KMS-11 (cell line): Measurements from ENCODE around the gene CCDC82.

Experiments
- H2AFZ ChIP-seq: fragments of 200-600 bp; sonication (generic); 2 replicates; pipeline ENCODE4 v1.6.1; 2016; ENCODE audit warnings: antibody characterized with exemption, mixed run types, low read depth
- H3K27ac ChIP-seq: fragments of 200-600 bp; sonication (generic); 2 replicates; pipeline ENCODE4 v1.6.1; 2016; ENCODE audit warnings: mild to moderate bottlenecking, mixed run types
- H3K27me3 ChIP-seq: fragments of 200-600 bp; sonication (generic); 2 replicates; pipeline ENCODE4 v1.6.1; 2017; ENCODE audit warnings: mild to moderate bottlenecking, low read depth, mixed run types, moderate library complexity; ENCODE audit not compliant: insufficient read depth
- H3K36me3 ChIP-seq: fragments of 200-600 bp; sonication (generic); 2 replicates; pipeline ENCODE4 v1.6.1; 2017; ENCODE audit warnings: mild to moderate bottlenecking, mixed run types; ENCODE audit not compliant: insufficient read depth
- H3K4me1 ChIP-seq: fragments of 200-600 bp; sonication (generic); 2 replicates; pipeline ENCODE4 v1.6.1; 2016; ENCODE audit warnings: mild to moderate bottlenecking, low read depth, mixed run types; ENCODE audit not compliant: poor library complexity, severe bottlenecking
- H3K4me2 ChIP-seq: fragments of 200-600 bp; sonication (generic); 2 replicates; pipeline ENCODE4 v1.7.0; 2016; ENCODE audit warnings: mild to moderate bottlenecking, mixed run types
- H3K4me3 ChIP-seq: fragments of 200-600 bp; sonication (generic); IDR thresholded peaks from 2 replicates; pipeline ENCODE4 v1.6.1; 2017; ENCODE audit warnings: low read depth, low read length, mixed read lengths; ENCODE audit not compliant: insufficient read depth
- H3K79me2 ChIP-seq: fragments of 200-600 bp; sonication (generic); 2 replicates; pipeline ENCODE4 v1.6.1; 2016; ENCODE audit warnings: low read depth, mixed run types; ENCODE audit not compliant: insufficient read depth
- H3K9ac ChIP-seq: fragments of 200-600 bp; sonication (generic); 2 replicates; pipeline ENCODE4 v1.6.1; 2016; ENCODE audit warnings: mild to moderate bottlenecking, mixed run types
- H4K20me1 ChIP-seq: fragments of 200-600 bp; sonication (generic); 2 replicates; pipeline ENCODE4 v1.6.1; 2016; ENCODE audit warnings: mild to moderate bottlenecking, mixed run types; ENCODE audit not compliant: insufficient read depth
- TF ChIP-seq, protein P1 (sequence below): fragments of 200-600 bp; sonication (generic); conservative IDR thresholded peaks from 2 replicates; pipeline ENCODE4 v1.6.1; 2017; ENCODE audit warnings: low read depth, mild to moderate bottlenecking, antibody characterized with exemption, low read length, moderate library complexity, mixed read lengths

CCDC82 gene

DNA sequence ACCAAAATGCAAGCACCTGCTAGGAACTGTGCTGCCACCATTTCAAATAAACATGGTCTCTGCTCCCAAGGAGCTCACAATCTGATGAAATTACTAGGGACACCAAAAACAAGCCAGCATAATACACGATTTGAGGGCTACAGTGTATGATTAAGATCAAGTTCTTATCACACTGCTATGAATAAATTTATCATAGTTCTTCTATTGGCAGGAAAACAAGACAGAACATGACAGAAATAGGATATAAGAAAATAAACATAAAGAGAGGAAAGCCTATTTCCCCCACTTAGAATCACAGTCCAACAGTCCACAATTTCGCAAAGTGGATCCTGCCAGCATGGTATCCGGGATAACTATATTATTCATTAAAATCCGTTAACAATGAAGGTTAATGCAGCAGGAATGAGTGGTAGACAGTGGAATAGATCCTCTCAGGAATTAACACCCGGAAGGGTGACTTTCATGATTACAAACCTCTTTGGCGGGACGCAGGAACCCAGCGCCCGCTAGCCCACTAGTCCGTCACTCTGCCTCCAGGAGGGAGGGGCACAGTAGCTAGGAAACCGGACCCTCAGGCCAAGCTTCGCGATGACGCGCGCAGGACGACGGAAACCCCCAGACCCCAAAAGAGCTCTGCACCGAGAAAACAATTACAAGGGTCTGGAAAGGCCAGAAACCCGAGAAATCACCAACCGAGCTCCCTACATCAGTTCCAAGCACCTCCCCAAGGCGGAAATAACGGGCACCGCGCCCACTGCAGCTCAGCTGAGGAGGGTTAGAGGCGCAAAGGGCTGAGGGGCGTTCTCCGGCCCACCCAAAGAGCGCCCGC is 607 bp downstream of the CCDC82 start:
- Histone ChIP-seq H4K20me1 (no peaks in the 10 kb centered on the region), H3K4me3 (peak overlapping the region; percentile 53), H3K36me3 (no peaks in the 10 kb centered on the region), H3K4me2 (peak overlapping the region; percentile 71), H3K9ac (peak overlapping the region; percentile 53; the same call in 1 of the 2 replicates), H2AFZ (peak overlapping the region; percentile 85), H3K27ac (peak overlapping the region; percentile 44; the same call in 1 of the 2 replicates), H3K27me3 (no peaks in the 10 kb centered on the region), H3K4me1 (peaks cover 4% of the 10 kb centered on the region), H3K79me2 (no peaks in the 10 kb centered on the region)
- TF ChIP-seq, protein P1, sequence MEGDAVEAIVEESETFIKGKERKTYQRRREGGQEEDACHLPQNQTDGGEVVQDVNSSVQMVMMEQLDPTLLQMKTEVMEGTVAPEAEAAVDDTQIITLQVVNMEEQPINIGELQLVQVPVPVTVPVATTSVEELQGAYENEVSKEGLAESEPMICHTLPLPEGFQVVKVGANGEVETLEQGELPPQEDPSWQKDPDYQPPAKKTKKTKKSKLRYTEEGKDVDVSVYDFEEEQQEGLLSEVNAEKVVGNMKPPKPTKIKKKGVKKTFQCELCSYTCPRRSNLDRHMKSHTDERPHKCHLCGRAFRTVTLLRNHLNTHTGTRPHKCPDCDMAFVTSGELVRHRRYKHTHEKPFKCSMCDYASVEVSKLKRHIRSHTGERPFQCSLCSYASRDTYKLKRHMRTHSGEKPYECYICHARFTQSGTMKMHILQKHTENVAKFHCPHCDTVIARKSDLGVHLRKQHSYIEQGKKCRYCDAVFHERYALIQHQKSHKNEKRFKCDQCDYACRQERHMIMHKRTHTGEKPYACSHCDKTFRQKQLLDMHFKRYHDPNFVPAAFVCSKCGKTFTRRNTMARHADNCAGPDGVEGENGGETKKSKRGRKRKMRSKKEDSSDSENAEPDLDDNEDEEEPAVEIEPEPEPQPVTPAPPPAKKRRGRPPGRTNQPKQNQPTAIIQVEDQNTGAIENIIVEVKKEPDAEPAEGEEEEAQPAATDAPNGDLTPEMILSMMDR = no peak

DNA sequence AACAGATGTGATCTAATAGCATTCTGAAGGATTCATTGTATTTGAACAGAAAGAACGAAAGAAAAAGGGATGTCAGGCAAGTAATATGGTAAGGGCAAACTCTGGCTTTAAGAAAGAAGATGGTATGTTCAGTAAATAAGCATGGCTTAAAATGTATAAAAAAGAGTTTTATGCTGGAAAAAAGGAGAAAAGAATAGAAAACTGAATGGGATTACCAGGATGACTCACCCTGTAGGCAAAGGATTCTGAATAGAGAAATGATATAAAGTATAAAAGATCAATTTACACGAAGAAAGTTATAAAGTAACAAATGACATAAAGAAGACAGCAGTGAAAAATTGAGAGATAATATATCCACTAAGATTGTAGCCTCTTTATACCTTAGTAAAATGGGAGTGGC is 4.5 kb downstream of the CCDC82 start:
- Histone ChIP-seq H3K27ac (no peak overlapping the region), H3K9ac (no peak overlapping the region), H3K27me3 (no peaks in the 10 kb centered on the region), H3K36me3 (no peaks in the 10 kb centered on the region), H3K4me1 (no peaks in the 10 kb centered on the region), H3K79me2 (no peaks in the 10 kb centered on the region), H2AFZ (no peak overlapping the region), H3K4me3 (no peak overlapping the region), H4K20me1 (no peaks in the 10 kb centered on the region), H3K4me2 (no peak overlapping the region)
- TF ChIP-seq, protein P1 = no peak

DNA sequence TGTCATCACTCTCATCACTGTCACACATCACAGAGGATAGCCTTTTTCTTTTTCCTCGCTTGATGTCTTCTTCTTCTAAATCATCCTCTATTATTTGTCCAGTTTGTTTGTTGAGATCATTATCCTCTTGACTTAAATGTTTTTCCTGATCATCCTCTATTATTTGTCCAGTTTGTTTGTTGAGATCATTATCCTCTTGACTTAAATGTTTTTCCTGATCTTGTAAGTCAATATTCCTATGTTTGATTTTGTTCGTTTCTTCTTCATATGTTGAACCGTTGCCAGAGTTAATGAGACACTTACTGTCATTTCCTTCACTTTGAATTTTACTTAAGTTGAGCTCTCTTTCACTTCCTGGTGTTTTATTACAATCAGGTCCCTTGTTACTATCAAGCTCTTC is 5.6 kb downstream of the CCDC82 start:
- TF ChIP-seq, protein P1 = no peak
- Histone ChIP-seq H3K36me3 (no peaks in the 10 kb centered on the region), H3K27me3 (no peaks in the 10 kb centered on the region), H3K4me2 (no peak overlapping the region), H3K27ac (no peak overlapping the region), H2AFZ (no peak overlapping the region), H3K79me2 (no peaks in the 10 kb centered on the region), H3K9ac (no peak overlapping the region), H3K4me1 (no peaks in the 10 kb centered on the region), H4K20me1 (no peaks in the 10 kb centered on the region), H3K4me3 (no peak overlapping the region)

DNA sequence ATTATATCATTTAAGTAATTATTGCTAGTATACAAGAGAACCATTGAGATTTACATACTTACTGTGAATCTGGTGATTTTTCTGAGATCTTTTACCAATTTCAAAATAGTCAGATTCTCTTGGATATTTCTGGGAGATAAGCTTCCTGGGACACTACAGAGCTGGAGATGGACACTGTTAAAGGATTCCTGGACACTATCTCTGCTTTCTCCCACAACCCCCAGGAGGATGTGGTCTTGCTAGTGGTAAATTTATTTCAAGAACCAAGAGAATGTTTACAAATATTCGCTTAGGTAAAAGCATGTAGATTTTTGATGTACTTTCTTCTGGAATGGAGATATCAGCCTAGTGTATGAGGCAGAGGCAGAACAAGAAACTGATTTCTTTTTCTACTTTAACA is 12.9 kb downstream of the CCDC82 start:
- Histone ChIP-seq H3K79me2 (no peaks in the 10 kb centered on the region), H3K4me3 (no peak overlapping the region), H2AFZ (no peak overlapping the region), H3K27ac (no peak overlapping the region), H3K27me3 (no peaks in the 10 kb centered on the region), H3K9ac (no peak overlapping the region), H3K36me3 (no peaks in the 10 kb centered on the region), H3K4me1 (no peaks in the 10 kb centered on the region), H3K4me2 (no peak overlapping the region), H4K20me1 (no peaks in the 10 kb centered on the region)
- TF ChIP-seq, protein P1 = no peak
